ENCODE measurements around the gene THUMPD3.

DNA sequence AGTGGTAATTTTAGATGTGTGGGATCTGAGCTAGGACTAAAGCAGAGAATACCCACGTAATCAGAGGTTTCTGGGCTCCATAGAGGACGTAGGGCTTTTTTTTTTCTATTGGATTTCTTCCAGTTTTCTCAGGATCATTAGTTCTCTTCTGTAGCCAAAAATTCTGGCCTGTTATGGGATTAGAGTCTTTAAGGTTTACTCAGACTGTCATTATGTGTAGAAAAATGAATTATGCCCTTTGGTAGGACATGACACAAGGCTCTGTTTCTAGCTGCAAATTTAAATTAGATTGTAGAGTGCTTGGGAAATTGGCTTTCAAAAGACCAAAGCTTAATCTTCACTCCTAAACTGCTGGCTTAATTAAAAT is 36.5 kb downstream of the THUMPD3 start:
- no peak for TF ChIP-seq POLR2A (IDR thresholded peaks at IDR 0.05; ENCODE audit: low read length)
- no peak for TF ChIP-seq GATA1 (IDR thresholded peaks at IDR 0.05; ENCODE audit: low read depth, low read length)

Data from erythroblast (primary cell).